OCI-LY7 (cell line): ENCODE results near the gene SAP30L.

ENCODE experiments used
- EZH2phosphoT487 ChIP-seq: fragments of 200-600 bp; sonication (generic); IDR thresholded peaks from 2 replicates; pipeline ENCODE4 v1.6.1; 2018; ENCODE audit warnings: low read depth, borderline replicate concordance, mild to moderate bottlenecking, mixed run types, antibody characterized with exemption, low read length, moderate library complexity, mixed read lengths
- TF ChIP-seq, protein P1 (sequence below): fragments of 200-600 bp; sonication (generic); conservative IDR thresholded peaks from 2 replicates; pipeline ENCODE4 v1.5.1; 2014; ENCODE audit warnings: mild to moderate bottlenecking, antibody characterized with exemption, low read length, moderate library complexity, mixed read lengths

DNA sequence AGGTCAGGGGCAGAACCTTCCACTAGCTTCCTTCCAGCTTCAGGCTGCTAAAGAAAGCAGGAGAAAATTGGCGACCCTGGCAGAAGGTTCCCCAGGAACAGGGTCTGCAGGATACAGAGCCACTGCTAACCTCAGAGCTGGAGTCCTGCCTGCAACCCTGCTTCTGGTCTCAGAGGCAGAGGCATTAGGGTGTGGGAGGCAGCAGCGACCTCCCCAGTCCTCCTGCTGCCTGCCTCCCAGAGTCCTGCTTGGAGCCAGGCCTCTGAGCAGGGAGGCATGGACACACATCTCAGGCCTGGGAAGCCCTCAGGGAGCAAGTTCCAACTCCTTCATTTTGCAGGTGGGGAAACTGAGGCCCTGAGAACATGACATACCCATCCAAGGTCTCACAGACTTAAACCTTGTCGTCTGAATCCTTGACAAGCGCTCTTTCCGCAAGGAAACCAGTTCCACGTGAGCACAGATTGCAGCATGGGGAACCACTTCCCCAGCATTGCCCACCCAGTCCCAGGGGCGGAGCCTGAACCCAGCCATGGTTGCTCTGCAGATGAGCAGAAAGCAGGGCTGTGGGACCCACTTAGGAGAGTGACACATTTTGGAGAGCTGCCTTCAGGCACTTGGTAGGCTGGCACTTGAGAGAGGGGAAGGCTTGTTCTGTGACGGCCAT lies 60.4 kb downstream of the SAP30L start:
- TF ChIP-seq, protein P1, sequence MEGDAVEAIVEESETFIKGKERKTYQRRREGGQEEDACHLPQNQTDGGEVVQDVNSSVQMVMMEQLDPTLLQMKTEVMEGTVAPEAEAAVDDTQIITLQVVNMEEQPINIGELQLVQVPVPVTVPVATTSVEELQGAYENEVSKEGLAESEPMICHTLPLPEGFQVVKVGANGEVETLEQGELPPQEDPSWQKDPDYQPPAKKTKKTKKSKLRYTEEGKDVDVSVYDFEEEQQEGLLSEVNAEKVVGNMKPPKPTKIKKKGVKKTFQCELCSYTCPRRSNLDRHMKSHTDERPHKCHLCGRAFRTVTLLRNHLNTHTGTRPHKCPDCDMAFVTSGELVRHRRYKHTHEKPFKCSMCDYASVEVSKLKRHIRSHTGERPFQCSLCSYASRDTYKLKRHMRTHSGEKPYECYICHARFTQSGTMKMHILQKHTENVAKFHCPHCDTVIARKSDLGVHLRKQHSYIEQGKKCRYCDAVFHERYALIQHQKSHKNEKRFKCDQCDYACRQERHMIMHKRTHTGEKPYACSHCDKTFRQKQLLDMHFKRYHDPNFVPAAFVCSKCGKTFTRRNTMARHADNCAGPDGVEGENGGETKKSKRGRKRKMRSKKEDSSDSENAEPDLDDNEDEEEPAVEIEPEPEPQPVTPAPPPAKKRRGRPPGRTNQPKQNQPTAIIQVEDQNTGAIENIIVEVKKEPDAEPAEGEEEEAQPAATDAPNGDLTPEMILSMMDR = no peak
- TF ChIP-seq EZH2phosphoT487 = no peak
